Pulmonary artery endothelial cell (primary cell): ENCODE measurements around the gene GCNT4. TPM values are rescaled to one million over a fixed set of nuclear protein-coding genes. Genes with fewer than 3 reads are reported as not detected.

ENCODE experiments used
- DNase-seq: peaks from one replicate; pipeline ENCODE4 v3.0.0-alpha.2; 2011; ENCODE audit warnings: low read depth, low spot score
- total RNA-seq: library from RNA; depleted of rRNA; stranded (reverse); fragments of >200 nt; gene quantifications from 2 replicates; pipeline ENCODE4 v1.2.3, GENCODE V29; 2014

The GCNT4 gene
- total RNA-seq, 1 donor from 2014 or later: 0.20 TPM

DNA sequence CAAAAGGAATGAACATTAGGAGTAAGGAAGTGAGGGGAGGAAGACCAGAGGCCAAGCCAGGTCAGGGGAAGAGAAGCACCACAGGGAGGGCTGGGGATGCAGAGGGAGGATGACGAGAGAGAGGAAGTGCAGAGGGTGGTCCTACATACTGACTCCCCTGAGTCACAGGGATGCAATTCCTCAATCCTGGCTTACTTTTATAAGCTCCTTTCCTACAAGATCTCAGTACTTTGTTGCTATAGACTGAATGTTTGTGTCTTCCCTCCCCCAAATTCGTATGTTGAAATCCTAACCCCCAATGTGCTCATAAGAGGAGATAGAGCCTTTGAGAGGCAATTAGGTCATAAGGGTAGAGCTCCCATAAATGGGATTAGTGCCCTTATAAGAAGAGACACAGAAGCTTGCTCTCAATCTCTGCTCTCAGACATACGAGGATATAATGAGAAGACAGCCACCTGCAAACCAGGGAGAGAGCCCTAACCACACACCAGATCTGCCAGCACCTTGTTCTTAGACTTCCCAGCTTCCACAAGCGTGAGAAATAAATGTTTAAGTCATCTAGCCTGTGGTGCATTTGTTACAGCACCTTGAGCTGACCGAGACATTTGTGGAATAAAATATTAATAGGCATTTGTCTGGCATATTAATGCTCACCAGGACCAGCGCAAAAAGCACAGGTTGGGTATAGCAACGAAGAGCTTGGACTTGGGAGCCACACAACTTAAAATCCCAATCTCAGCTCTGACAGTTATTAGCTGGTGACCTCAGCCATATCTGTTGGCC, 33.4 kb downstream of the GCNT4 start:
- DNase-seq: no peak

- DNase-seq: no peak
These were observed 34.4 kb downstream of the GCNT4 start for GRCh38 chr5:75017971-75018370.

DNA sequence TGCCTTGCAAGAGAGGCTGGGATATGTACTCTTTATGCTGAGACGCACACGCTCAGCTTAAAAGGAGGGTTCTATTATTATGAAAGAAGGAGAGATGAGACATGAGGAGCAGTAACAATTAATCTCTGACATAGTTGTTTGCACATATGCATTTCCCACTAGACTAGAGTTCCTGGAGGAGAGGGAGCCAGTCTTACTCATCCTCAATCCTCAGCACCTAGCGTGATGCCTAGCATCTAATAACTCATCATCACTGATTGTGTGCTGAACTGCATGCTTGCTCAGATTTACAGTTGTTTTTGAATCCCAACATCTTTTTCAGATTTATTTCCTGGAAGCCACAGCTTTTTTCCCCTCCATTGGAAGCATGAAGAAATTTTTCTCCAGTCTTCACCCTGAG, 35.5 kb downstream of the GCNT4 start:
- DNase-seq: no peak

GRCh38 chr5:75012748-75013147, 39.6 kb downstream of the GCNT4 start:
- DNase-seq: no peak

DNA sequence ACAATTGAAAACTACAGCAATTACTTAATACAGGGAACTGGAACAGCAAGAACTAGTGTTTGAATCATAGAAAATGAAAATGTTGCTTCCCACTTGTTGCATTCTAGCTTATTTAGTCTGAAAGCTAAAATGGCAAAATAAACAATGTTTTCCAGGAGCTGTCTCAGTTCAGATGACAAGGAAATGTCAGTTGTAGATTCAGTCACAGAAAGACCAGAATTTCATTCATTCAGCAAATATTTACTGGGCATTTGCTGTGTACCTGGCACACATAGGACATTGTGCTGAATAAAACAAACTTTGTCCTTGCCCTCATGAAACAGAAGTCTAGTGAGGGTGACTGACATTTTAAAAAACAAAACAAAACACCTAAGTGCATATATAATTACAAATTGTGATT, 41.5 kb downstream of the GCNT4 start:
- DNase-seq: no peak

- no peak for DNase-seq
These were observed 42.6 kb downstream of the GCNT4 start for GRCh38 chr5:75009556-75010345.

GRCh38 chr5:75006865-75007822, 45.2 kb downstream of the GCNT4 start:
- no peak for DNase-seq

DNA sequence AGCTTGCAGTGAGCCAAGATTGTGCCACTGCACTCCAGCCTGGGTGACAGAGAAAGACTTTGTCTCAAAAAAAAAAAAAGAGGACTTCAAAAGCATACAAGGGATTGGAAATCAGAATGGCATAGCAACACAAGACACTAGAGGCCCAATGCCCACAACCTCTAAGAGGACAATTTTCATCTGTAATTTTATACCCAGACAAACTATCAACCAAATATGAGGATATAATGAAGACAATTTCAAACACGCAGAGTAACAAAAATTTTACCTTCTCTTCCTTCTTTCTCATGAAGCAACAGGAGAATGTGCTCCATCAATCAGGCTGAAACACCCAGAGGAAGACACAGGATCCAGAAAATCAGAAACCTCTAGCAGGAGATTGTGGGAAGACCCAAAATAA, 46.8 kb downstream of the GCNT4 start:
- DNase-seq: no peak

Other genes starting within 250 kb of the GCNT4 start
- gene FAM169A, start 186.2 kb downstream of the GCNT4 start, total RNA-seq: 0.13 and 0.71 TPM in 2 replicates
- not detected in 2 replicates for gene ANKRD31, start 184.3 kb upstream of the GCNT4 start, total RNA-seq